HG03108 (cell line): ENCODE results near the gene TRPM3.

Source experiments
- ATAC-seq: cut with Tn5 transposase; IDR thresholded peaks from one replicate; pipeline ENCODE4 v1.9.1; 2021; ENCODE audit warnings: moderate library complexity; ENCODE audit not compliant: unreplicated experiment

TRPM3 gene

DNA sequence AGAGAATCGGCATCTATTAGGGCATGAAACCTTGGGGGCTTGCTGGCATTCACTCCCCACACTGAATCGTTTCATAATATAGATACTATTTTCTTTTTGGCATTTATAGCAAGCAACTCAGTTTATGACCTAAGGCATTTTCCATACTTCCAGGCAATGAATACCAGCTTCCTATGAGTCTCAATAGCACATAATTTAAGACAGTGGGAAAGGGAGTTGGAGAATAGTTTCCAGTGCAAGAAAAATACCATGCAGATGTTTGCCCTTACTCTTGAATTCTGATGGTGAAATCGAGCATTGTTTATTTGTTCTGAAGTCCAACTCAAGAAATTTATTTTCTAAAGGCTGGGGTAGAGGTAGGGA lies 531.1 kb downstream of the TRPM3 start:
- no peak for ATAC-seq

DNA sequence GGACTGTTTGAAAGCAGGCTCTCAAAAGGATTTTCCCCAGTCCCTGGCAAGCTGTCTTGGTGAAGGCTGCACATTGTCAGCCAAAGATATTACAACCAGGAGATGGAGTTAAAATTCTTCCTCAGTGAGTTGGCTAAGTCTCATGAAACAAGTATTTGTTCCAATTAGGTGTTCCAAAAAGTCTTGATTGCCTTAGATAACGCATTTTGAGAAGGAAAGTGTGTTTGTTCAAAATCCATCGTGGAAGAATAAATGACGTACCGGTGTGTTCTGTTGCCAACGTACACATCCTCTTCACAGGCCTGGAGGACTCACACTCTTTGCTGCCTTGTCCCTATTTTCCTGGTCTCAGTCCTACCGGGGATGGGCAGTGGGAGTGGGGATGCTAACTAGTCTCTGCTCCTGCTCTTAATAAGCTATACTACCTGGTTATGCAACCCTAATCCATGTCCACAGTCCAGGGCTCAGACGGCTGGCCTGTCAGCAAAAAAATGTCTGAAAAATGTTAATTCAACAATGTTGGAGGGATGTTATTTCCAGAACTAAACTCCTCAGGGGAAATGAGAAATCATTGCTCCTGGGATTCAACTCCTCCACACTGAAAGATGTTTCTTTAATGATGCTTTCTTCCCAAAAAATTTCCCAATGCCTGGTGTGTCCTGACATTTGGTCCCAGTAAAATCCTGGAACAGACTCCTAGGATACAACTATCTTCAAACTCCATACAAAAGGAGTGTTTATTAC lies 531.7 kb downstream of the TRPM3 start:
- ATAC-seq = no peak

GRCh38 chr9:70588999-70589398 lies 532.4 kb downstream of the TRPM3 start:
- no peak for ATAC-seq

DNA sequence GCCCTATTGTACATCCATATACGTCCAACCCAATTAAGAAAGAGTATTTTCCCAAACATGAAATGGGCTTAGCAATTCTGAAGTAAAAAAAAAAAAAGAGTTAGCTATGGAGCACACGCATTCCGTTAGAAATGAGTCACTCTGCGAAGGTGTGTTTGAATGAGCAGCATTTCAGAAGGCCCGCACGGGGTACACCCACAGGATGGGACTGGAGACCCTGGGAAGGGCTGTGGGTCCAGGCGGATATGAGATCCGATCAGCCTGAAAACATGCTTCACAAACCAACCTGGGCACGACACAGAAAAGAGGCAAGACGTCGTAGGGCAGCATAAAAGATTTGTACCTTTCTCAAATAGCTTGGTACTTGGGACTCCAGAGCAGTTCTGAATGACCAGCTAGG lies 533.0 kb downstream of the TRPM3 start:
- no peak for ATAC-seq

DNA sequence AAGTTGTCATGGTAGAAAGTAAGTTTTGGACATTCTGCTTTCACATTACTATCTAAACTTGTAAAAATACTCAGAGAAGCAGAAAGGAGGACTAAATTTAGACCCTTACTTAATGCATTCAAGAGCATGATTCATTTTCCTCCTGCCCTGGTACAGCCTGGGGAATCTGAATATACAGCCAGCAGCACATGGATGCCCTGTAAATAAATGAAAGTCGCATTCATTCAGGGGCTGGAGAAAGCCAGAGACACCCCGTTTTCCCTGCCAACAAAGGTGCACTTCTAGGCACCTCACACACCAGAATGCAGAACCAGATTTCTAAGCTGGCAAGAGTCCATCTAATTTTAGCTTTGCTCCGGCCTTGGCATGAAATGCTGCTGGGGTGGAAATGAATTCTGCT lies 534.2 kb downstream of the TRPM3 start:
- no peak for ATAC-seq

DNA sequence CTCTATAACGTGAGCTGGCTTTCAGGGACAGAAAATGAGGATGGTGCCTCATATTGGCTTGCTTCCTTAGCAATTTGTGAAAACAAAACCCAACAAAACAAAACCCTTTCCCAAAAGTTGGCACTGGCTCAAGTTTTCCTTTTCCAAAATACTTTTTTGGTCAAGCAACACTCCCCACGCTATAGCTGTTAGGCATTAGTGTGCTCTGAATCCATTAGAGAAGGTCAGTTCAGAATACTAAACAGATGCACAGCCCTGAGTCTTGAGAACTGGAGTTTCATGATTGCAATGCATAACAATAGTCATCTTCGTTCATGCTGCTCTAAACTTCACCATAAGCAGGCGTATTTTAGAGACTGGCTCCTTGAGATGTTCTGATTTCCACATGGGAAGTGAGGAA lies 534.9 kb downstream of the TRPM3 start:
- ATAC-seq = no peak

DNA sequence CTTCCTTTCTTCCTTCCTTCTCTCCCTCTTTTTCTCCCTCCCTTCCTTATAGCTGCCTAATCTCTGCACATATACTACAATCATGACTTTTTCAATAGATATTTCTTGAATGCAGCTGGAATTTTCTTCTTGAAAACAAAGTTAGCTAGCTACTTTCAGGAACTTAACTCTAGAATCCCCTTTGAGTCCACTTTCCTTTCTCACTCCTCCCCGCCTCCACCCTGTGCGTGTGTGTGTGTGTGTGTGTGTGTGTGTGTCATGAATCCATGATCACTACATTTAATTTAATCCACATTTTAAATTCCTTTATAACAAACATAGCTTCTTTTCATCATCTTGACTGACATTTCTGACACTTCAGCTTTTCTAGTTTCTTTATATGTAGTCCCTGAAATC lies 539.5 kb downstream of the TRPM3 start:
- no peak for ATAC-seq

GRCh38 chr9:70581214-70581954 lies 540.0 kb downstream of the TRPM3 start:
- ATAC-seq = no peak

DNA sequence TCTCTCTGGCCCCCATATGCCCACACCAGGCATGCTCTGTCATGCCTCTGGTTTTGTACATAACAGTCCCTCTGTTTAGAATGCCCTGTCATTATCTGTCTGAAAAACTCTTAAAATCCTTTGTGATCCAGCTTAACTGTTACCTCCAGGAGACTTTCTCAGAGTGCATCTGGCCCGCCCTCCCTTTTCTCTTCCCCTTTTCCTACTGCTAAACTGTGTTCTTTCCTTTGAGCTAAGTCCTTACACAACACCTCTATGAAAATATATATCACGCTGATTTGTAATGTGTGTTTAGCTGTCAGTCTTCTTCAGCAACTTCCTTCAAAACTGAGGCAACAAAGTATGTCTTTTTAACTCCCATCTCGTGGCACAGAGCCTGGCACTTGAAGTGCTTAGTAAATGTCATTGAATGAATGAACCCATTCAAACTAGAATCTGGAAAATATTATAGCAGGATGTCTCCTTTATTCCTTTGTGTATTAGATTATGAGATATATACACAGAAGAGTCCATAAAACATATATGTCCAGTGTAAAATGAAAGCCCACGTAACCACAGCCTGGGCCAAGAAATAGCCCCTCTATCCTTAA lies 540.7 kb downstream of the TRPM3 start:
- no peak for ATAC-seq

- no peak for ATAC-seq
These were observed 541.7 kb downstream of the TRPM3 start for GRCh38 chr9:70579686-70580085.

GRCh38 chr9:70578720-70579119 lies 542.7 kb downstream of the TRPM3 start:
- no peak for ATAC-seq

- ATAC-seq = no peak
These were observed 543.8 kb downstream of the TRPM3 start for GRCh38 chr9:70577671-70578070.

DNA sequence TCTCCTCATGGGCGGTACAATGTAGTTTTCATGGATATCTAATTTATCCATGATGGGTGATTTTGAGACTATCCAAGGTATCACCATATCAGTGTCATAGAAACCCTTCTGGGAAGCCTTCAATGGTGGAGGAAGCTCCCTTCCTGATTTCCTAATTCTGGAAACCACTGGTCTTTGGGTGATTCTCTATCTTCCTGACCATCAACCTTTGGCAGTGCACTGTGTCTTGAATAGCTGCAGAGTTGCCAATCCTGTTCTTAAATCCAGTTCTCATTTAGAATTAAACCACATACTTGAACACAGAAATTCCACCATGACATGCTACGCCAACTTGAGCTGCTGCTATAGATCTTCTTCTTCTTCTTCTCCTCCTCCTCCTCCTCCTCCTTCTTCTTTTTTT lies 545.3 kb downstream of the TRPM3 start:
- no peak for ATAC-seq

- ATAC-seq = no peak
These were observed 547.1 kb downstream of the TRPM3 start for GRCh38 chr9:70574151-70574837.

GRCh38 chr9:70573308-70573707 lies 548.1 kb downstream of the TRPM3 start:
- no peak for ATAC-seq

DNA sequence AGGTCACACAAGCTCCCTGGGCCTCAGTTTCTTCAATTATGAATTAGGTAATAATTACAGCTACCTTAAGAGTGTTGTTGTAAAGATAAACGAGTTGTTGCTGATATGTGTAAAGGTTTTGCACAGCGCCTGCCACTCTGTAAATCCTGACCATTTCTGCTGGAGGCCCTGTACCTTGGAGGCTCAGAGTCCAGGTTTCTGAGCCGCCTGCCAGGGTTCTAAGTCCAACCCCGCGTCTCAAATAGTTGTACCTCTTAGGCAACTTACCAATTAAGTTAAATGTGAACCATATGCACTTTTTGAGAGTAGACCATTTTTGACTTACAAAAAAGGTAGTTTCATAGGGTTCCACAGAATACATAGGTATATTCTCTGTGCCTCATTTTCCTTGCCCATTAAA lies 550.2 kb downstream of the TRPM3 start:
- no peak for ATAC-seq

GRCh38 chr9:70569791-70570190 lies 551.6 kb downstream of the TRPM3 start:
- no peak for ATAC-seq

- no peak for ATAC-seq
These were observed 552.2 kb downstream of the TRPM3 start for GRCh38 chr9:70569070-70569772.

DNA sequence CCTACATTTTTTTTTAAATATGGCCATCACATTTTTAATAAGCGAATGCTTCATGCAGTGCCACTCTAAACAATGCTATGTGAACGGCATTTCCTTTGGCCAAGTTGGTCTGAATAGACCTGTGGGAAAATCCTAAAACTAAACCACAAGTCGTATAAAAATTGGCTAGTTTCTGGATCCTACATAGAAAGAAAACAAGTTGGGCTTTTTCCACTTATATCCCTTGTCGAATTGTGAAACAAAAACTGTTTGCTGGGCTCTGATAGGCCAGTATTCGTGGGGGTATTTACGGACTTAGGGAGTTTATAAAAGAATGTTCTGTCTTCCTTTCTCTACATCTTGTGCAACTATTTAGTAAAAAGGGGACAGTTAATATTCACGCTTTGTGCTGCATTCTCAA lies 553.9 kb downstream of the TRPM3 start:
- no peak for ATAC-seq

GRCh38 chr9:70566751-70567150 lies 554.7 kb downstream of the TRPM3 start:
- ATAC-seq = no peak

DNA sequence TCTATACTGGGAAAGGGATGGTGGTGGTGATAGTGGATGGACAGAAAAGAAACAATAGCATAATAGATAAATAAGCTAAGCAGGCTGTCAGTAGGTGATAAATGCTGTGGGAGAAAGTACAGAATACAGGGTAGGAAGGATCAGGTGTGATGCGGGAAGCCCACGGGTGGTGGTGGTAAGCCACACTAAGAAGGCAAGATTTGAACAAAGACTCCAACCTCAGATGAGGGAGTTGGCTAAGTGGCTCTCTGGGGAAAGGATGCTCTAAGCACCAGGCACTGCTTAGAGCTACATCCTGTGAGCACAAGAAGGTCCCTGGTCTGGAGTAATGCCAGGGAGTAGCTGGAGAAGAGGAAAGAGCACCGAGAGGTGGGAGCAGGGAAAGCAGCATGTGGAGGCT lies 555.4 kb downstream of the TRPM3 start:
- no peak for ATAC-seq
